ENCODE data around the gene ITM2A. TPM values are rescaled to one million over a fixed set of nuclear protein-coding genes. Genes with fewer than 3 reads are reported as not detected.
A peak's percentile ranks its signal among the peaks of the same experiment; 100 is the strongest.

Gene ITM2A
- polyA plus RNA-seq, 1 donor from 2014 or later = 59.0 TPM

- Mint-ChIP-seq H3K9me3 (no peaks in the 10 kb centered on the region), H3K4me3 (peak overlapping the region; percentile 49 to 93 (median 84)), H3K36me3 (no peaks in the 10 kb centered on the region), H3K27me3 (peaks cover 1% of the 10 kb centered on the region), H3K4me1 (peaks cover 3 to 17% (median 9%) of the 10 kb centered on the region in 3 donors), H3K27ac (peak overlapping the region in 1 of 3 donors; percentile 17)
Observed at GRCh38 chrX:79365591-79365990, 1.5 kb downstream of the ITM2A start.

GRCh38 chrX:79364306-79364705 lies 2.8 kb downstream of the ITM2A start:
- Mint-ChIP-seq H3K9me3 (no peaks in the 10 kb centered on the region), H3K27ac (no peak overlapping the region), H3K4me3 (peak overlapping the region in 1 of 4 donors; percentile 19), H3K36me3 (no peaks in the 10 kb centered on the region), H3K4me1 (peaks cover 3 to 17% (median 9%) of the 10 kb centered on the region in 3 donors), H3K27me3 (no peaks in the 10 kb centered on the region)

GRCh38 chrX:79361192-79361870 lies 5.8 kb downstream of the ITM2A start:
- Mint-ChIP-seq H3K27me3 (no peaks in the 10 kb centered on the region), H3K9me3 (no peaks in the 10 kb centered on the region), H3K36me3 (no peaks in the 10 kb centered on the region), H3K27ac (no peak overlapping the region), H3K4me1 (peaks cover 1 to 6% (median 4%) of the 10 kb centered on the region in 3 donors), H3K4me3 (no peak overlapping the region)

- Mint-ChIP-seq H3K4me1 (peaks cover 0 to 6% (median 0%) of the 10 kb centered on the region in 3 donors), H3K9me3 (peaks cover 0 to 2% (median 0%) of the 10 kb centered on the region in 3 donors), H3K27ac (no peak overlapping the region), H3K36me3 (peaks cover 3% of the 10 kb centered on the region), H3K27me3 (peaks cover 1% of the 10 kb centered on the region), H3K4me3 (no peak overlapping the region)
Observed at GRCh38 chrX:79336869-79337815, 30.0 kb downstream of the ITM2A start.

GRCh38 chrX:79330022-79330421 lies 37.1 kb downstream of the ITM2A start:
- Mint-ChIP-seq H3K36me3 (peaks cover 1% of the 10 kb centered on the region), H3K4me1 (peaks cover 0 to 5% (median 2%) of the 10 kb centered on the region in 3 donors), H3K27me3 (peaks cover 2% of the 10 kb centered on the region), H3K4me3 (no peak overlapping the region), H3K9me3 (no peaks in the 10 kb centered on the region), H3K27ac (peak overlapping the region in 1 of 3 donors; percentile 29)

GRCh38 chrX:79325263-79325958 lies 41.7 kb downstream of the ITM2A start:
- Mint-ChIP-seq H3K27me3 (peaks cover 2% of the 10 kb centered on the region), H3K4me3 (peak overlapping the region in 1 of 4 donors; percentile 5), H3K4me1 (peaks cover 0 to 7% (median 3%) of the 10 kb centered on the region in 3 donors), H3K27ac (no peak overlapping the region), H3K36me3 (peaks cover 1% of the 10 kb centered on the region), H3K9me3 (no peaks in the 10 kb centered on the region)

Other genes starting within 250 kb of the ITM2A start
- 2.9 TPM for gene GPR174, start 222.6 kb downstream of the ITM2A start, polyA plus RNA-seq